Occipital lobe (tissue), 2 donors: ENCODE measurements around the gene ACTR2. TPM values are rescaled to one million over a fixed set of nuclear protein-coding genes. Genes with fewer than 3 reads are reported as not detected.
"Not testable (repeated sequence)": the region's sequence is repeated elsewhere in the genome, so short reads cannot be mapped to it uniquely, and the experiment has no call there.

ENCODE experiments used
- DNase-seq: peaks from one replicate; lab custom pipeline; 2025; lab: John Stamatoyannopoulos, UW
- total RNA-seq: library from RNA; depleted of rRNA; stranded (reverse); fragments of >200 nt; gene quantifications from one replicate; pipeline ENCODE4 v1.2.3, GENCODE V29; 2014

Gene ACTR2
- total RNA-seq, 1 donor from 2014 or later: 115 TPM

DNA sequence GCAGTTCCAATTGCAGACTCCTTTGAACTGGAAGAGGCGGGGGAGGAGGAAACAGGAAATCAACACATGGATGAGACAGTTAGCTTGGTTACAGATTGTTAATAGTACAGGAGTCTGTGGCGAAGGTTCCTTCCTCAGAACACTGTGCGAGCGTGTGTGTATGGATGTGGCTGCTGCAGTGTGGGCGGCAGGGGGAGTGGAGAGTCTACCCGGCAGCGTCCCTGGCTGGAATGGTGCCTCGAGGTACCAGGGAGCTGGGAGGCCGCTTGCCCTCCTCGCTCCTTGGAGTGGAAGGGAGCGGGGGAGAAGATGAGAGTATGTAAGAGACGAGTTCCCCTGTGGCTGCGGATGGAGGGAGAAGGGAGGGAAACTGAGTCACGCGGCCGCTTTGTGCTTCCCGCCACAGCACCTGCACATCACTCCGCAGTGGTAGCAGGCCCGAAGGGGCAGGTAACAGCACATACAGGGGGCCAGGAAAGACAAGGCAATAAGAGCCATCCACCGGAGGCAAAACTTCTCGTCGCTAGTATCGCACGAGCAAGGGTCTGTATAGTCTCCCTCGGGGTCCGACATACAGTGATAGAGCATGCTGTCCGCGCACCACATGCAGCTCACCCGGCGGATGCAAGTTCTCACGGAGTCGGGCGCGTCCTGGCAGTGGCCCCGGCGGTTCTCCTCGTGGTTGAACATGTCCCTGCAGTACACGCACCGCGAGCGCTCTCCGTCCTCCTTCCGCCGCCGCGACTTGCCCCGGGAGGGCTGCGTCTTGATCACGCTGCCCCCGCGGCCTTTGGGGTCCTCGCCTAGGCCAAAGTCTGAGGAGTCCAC, 85.7 kb downstream of the ACTR2 start:
- peak; percentile 10 for DNase-seq

DNA sequence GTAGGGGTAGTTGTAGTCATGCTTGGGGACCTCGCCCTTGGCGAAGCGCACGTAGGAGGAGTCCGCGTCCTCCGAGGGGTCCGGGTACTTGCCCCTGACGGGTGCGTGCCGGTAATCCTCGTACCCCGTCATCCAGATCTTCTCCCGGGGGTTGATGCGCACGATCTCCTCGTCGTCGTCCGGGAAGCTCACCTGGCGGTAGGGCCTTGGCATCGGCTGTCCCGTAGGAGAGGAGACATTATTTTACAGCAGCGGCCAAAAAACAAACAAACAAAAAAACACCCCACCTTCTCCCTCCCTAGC, 86.3 kb downstream of the ACTR2 start:
- DNase-seq: no peak

DNA sequence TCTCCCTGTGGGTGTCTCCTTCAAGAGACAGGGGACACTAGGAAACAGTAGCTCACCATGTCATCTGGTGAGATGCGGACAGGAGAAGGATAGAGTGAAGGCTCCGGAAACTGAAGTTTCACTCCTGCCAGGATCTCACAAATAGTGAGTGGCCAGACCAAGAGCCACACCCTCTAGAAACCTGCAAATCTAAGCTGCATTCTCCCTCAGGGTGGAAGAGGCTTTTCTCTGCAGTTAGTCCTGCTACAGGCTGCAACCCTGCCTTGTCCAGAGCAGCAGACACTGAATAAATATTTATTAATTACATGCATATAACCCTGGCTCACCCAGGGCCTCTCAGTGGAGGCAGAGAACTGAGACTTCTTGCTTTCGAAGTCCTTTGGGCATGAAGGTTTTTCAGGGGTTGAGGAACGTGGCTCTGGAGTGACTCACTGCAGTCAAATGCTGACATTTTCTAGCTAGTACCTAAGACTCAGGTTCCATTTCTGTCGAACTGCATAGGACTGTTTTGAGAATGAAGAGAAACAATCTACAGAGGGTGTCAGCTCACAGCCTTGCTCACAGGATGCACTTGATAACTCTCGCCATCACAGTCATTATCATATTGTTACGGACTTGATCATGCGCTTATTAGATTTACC, 87.3 kb downstream of the ACTR2 start:
- DNase-seq: no peak

GRCh38 chr2:65316072-65316471, 88.4 kb downstream of the ACTR2 start:
- no peak for DNase-seq

DNA sequence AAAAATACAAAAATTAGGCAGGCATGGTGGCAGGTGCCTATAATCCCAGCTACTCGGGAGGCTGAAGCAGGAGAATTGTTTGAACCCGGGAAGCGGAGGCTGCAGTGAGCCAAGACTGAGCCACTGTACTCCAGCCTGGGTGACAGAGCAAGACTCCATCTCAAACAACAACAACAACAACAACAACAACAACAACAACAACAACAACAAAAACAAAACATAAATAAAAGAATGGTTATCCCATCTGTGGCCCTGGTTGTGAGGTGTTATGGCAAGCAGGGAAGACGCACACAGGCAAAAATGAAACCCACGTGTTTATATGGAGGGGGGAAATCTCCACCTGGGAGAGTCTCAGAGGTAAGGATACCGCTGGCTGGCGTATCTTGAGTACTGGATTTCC, 89.7 kb downstream of the ACTR2 start:
- DNase-seq: not testable (repeated sequence)

GRCh38 chr2:65317841-65318240, 90.2 kb downstream of the ACTR2 start:
- no peak for DNase-seq

GRCh38 chr2:65319072-65319673, 91.5 kb downstream of the ACTR2 start:
- no peak for DNase-seq

GRCh38 chr2:65319674-65320041, 92.0 kb downstream of the ACTR2 start:
- DNase-seq: no peak

DNA sequence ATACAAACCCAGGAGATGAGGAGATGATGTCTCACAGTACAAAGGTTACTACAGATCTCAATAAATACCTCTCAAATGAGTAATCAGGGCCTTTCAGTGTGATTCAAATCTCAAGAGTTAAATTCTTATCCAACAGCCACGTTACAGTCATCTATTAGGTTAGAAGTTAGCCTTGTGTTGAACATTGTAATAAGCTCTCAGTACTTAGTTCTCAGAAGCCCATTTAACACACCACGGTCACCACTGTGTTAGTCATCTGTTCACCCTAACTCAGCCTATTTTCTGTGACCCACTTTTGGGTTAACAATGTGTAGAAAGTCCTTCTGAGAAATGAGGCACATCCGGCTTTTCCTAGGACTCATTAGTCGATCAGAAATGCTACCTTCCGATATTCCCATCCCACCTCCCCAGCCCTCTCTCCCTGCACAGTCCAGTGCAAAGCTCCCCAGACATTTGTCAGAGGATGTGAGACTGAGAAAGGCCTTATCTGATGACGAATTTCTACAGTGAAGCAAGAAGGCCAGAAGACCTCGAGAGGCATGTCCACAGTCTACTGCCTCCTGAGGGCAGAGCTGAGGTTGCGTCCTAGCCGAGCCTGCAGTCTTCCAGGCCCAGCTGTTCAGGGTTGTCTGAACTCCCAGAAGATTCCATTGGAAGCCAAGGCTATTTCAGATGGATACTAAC, 92.6 kb downstream of the ACTR2 start:
- DNase-seq: no peak

Other genes starting within 250 kb of the ACTR2 start
- gene SLC1A4, start 238.4 kb upstream of the ACTR2 start, total RNA-seq: 57.9 TPM
- gene CEP68, start 171.4 kb upstream of the ACTR2 start, total RNA-seq: 48.2 TPM
- 91.7 TPM for gene RAB1A, start 97.7 kb upstream of the ACTR2 start, total RNA-seq
- gene SPRED2, start 204.8 kb downstream of the ACTR2 start, total RNA-seq: 8.6 TPM